ENCODE results near the gene PLCB4.
"Not testable (repeated sequence)": the region's sequence is repeated elsewhere in the genome, so short reads cannot be mapped to it uniquely, and the experiment has no call there.

Gene PLCB4

DNA sequence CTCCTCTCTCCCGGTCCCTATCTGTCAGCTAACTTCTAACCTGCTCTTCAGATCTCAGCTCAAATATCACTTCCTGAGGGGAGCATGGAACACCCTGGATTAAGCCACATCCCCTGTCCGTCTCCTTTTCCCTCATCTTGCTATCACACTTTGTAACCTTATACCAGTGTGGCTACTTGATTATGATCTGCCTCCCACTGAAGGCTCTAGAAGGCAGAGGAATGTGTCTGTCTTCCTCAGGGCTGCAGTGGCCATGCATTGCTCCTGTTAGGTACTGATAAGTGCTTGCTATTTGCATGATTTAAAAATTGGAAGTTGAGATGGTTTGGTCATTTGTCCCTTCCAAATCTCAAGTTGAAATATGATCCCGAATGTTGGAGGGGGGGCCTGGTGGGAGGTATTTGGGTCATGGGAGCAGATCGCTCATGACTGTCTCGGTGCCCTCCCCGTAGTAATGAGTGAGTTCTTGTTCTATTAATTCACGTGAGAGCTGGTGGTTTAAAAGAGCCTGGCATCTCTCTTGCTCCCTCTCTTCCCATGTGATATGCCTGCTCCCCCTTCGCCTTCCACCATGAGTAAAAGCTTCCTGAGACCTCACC, 71.4 kb downstream of the PLCB4 start:
- DNase-seq (ENCODE audit: low read depth in 2 of 2, low spot score in 1 of 2): no peak

DNA sequence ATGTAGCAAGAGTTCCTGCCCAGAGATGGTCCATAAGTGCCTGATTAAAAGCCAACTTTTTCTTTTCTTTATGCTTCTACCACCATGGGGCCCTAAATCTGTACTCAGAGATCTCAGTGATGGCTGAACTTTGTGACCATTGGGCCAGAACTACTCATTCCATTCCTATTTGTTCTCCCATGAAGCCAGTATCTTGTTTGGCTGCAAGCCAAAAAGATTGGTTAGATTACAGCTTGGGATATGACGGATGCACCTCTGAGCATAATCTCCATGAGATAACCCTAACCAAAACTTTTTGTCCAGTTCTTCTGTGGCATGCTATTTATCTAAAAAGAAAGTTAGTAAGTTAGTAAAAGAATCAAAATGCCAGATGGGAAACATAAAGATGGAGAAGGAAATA, 72.2 kb downstream of the PLCB4 start:
- DNase-seq (ENCODE audit: low read depth in 2 of 2, low spot score in 1 of 2): no peak

DNA sequence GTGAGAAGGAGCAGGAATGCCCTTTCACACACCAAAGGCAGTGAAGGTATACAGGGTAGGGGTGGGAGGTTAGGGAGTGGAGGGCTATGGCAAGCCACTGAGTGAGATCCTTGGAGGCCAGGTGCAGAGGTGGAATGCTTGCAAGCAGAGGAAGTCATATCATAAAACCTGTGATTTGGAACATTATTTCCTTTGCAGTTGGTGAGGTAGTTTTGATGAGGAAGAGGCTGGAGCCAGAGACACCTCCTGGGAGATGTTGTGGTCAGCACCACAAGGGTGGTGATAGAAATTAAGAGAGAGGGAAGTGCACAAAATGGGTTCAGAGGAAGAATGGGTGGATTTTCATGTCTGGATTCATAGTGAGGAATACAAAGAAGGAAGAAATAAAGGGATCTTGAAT, 73.0 kb downstream of the PLCB4 start:
- no peak for DNase-seq (ENCODE audit: low read depth in 2 of 2, low spot score in 1 of 2)

DNA sequence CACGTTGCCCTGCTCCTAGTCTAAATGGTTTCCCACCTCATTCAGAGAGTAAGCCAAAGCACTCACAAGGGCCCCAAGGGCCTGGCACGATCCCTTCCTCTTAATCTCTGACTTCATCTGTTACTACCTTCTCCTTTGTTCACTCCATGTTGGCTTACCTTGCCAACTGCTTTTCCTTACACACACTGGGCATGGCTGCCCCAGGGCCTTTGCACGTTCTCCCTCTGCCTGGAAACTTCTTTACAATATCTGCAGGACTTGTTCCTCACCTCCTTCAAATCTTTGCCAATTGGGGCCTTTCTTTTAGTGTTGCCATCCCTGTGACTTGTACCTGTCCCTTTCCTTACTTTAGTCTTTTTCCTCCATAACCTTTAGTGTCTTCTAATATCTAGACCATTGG, 73.9 kb downstream of the PLCB4 start:
- DNase-seq (ENCODE audit: low read depth in 2 of 2, low spot score in 1 of 2): no peak

DNA sequence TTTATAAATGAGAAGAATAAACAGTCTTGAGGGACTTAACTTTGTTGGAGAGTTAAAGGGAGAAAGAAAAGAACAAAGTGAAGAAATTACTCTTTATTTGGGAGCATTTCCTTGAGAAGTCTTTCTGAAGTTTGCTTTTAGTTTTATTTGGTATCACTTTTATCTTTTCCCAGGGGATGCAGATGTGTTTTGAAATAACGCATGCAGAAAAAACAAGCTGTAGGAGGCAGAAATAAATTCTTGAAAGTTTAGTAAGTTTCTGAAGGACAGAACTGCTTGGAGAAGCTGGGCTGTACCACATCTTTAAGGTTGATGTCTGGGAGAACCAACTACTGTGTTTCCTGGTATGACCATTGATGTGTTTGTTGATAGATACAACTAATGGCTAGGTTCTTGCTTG, 75.0 kb downstream of the PLCB4 start:
- DNase-seq (ENCODE audit: low read depth in 2 of 2, low spot score in 1 of 2): no peak

DNA sequence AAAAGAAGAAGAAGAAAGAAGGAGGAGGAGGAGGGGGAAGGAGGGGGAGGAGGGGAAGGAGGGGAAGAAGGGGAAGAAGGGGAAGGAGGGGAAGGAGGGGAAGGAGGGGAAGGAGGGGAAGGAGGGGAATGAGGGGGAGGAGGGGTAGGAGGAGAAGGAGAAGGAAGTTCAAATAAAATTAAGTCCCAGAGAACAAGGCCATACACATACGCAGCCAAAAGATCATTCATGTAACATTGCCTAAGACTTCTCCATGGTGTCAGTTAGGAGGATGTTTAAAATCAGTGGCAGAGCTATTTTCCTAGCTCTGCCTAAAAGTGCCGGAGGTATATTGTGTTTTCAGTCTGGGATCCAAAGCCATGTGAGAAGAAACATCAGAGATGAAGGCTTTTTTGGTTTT, 75.8 kb downstream of the PLCB4 start:
- DNase-seq (ENCODE audit: low read depth in 2 of 2, low spot score in 1 of 2): no peak

DNA sequence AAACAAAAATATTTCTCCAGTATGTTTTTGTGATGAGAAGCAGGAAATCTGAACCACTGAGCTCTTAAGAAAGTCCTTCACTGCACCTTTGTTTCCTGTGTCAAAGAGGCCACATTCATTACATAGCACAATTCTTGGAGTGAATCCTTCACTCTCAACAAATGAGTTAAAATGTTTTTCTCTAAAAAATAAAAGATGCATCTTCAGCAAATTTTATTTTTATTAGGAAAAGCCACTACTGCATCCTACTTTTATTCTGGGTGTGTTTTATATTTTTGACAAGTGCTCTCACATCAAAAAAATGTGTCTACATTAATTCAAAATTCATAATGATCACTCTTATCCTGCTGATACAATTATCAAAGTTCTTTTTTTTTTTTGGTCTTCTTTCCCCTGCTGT, 76.3 kb downstream of the PLCB4 start:
- DNase-seq (ENCODE audit: low read depth in 2 of 2, low spot score in 1 of 2): no peak

DNA sequence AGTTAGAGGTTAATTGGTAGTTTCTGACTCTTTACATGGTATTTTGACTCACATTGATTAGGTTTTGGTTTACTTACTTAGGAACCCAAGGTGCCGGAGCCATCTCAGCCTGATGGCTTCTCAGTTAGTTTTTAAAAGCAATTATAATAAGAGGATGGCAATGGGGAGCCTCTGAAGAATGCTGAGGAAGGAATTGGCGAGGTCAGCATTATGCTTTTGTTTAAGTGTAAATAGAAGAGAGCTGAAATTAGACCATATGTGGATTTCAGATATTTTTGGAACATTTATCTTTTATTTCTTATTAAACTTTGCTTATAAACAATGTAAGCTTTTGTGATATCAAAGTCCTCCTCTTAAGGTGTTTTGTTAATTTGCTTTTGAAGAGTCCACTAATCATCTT, 77.8 kb downstream of the PLCB4 start:
- no peak for DNase-seq (ENCODE audit: low read depth in 2 of 2, low spot score in 1 of 2)

DNA sequence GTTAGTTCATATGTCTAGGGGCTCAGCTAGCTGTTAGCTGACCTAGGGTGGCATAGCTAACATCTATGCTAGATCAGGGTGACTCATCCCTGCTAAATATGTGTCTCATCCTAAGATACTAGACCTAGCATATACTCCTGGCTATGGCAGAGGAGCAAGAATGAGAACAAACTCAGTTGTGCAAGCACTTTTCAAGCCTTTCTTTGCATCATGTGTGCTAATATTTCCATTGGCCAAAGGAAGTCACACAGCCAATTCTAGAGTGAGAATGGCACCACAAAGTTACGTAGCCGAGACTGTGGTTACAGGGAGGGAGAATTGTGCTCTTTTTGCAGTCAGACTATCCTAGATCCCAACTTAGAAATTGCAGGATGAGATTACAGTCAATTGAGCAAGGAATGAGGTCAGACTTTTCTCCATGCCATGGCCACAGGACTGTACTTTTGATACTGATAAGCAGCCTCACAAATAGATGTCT, 78.7 kb downstream of the PLCB4 start:
- DNase-seq (ENCODE audit: low read depth in 2 of 2, low spot score in 1 of 2): no peak

DNA sequence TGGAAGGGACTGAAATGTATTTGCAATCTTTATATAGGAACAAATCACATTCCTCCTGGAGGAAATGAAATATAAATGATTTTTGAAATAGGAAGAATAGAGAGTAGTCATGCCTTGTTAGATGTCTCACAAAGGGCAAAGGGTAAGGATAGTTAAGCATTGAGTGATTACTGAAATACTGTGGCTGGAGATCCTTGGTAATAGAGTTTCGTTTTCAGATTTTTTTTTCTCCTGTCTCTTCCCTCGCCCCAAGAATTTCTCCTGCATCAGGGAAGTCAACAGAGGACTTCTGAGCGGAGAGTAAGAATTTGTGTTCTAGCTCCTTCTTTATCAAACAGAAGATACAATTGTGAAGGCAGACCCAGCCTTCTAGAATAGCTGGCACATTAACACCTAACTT, 79.4 kb downstream of the PLCB4 start:
- no peak for DNase-seq (ENCODE audit: low read depth in 2 of 2, low spot score in 1 of 2)

DNA sequence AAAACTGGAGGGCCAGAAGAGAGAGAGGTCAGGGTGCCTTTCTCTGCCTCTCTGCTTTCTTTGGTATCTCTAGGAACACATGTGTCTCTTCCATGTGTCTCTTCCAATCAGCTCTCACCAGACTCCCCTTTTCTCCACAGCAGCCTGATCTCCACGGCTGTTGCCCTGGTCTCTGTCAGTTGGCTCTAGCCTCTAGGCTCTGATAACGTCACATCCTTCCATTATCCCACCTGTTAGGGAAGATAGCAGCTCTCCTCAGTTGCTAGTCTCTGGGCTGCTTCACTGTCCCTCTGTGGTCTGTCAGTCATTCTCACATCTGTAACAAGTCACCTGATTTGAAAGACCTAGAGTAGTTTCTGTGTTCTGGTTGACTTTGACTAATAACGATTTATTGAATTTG, 80.2 kb downstream of the PLCB4 start:
- no peak for DNase-seq (ENCODE audit: low read depth in 2 of 2, low spot score in 1 of 2)

DNA sequence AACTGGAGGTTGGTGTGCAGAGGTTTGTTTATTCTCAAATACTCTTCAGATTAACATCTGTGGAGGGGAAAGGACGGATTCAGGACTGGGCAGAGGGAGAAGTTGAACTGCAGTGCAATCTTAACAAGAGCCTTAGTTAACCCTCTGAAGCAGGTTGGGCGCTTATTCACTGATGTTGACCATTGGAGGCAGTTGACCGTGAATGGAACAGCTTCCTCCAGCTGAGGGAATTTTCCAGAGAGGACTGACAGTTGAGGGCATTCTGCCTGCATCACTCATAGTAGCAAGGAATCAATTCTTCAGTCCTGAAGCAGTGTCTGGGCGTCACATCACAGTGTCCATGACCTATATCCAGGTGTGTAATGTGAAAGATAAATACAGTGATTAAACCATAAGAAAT, 80.9 kb downstream of the PLCB4 start:
- no peak for DNase-seq (ENCODE audit: low read depth in 2 of 2, low spot score in 1 of 2)

DNA sequence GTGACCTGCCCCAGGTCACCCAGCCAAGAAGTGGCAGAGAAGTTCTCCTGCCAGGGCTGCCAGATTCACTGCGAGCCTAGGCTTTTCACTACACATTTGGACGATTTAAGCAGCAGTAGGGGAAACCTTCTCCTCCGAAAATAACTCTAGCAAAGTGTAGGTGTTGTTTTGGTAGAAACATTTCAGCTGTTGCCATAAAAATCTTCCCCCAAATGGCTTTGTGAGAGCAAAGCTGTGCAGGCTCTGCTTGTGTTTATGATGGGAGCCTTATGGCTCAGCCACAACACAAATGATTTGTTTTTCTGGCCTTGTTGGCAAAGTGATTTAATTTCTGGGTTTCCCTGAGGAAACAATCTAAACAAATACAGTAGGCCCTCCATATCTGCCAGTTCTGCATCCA, 81.8 kb downstream of the PLCB4 start:
- no peak for DNase-seq (ENCODE audit: low read depth in 2 of 2, low spot score in 1 of 2)

DNA sequence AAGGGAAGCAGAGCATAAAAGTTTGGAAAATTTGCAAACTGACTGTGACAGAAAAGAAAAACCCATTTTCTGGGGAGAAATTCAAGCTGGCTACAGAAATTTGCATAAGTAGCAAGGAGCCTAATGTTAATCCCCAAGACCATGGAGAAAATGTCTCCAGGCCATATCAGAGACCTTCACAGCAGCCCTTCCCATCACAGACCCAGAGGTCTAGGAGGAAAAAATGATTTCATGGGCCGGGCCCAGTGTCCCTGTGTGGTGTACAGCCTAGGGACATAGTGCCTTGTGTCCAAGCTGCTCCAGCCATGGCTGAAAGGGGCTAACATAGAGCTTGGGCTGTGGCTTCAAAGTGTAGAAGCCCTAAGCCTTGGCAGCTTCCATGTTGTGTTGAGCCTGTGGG, 83.3 kb downstream of the PLCB4 start:
- not testable (repeated sequence) for DNase-seq (ENCODE audit: low read depth in 2 of 2, low spot score in 1 of 2)

DNA sequence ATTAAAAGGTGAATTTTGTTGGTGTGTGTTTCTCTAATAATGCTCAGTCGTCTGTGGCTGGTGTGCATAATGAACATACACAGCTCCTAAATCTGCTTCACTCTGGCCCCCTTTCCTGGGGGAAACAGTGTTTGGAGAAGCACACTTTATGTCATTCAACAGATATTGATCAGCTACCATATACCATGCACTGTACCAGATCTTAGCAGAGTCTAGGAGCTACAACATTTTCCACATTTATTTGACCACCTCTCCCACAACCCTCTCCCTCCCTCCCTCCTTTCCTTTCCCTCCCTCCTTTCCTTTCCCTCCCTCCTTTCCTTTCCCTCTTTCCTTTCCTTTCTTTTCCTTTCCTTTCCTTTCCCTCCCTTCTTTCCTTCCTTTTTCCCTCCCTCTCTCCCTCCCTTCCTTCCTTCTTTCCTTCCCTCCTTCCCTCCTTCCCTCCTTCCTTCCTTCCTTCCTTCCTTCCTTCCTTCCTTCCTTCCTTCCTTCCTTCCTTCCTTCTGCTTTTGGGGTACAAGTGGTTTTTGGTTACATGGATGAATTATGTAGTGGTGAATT, 85.7 kb downstream of the PLCB4 start:
- DNase-seq (ENCODE audit: low read depth in 2 of 2, low spot score in 1 of 2): no peak

DNA sequence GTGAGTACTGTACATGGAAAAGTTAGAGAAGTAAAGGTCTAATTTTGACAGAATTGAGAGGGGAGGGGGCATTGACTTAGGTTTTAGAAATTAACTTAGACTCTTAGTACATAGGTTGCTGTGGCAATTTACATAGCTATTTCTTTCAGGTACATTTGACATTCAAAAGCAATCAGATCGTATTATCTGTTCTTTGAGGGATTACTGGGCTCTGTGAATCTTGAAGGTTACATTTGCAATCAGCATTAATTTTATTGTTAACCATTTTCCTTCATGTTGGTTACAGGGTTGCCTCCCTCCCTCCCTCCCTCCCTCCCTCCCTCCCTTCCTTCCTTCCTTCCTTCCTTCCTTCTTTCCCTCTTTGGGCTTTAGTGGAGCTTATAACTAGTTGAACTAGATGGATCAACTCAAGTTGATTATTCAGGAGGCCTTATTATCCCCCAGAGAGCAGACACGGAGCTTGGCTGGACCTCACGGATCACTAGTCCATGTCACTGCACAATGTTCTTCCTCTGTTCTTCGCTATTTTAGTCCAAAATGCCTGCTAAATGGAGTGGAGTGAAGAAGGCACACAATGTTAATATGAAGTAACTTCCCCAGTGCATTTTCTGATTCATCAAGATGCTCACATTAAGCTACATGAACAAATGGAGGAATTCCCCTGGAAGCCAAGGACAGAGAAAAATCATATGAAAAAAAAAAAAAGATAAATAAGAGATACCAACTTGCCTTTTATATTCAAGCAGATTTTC, 87.8 kb downstream of the PLCB4 start:
- no peak for DNase-seq (ENCODE audit: low read depth in 2 of 2, low spot score in 1 of 2)

DNA sequence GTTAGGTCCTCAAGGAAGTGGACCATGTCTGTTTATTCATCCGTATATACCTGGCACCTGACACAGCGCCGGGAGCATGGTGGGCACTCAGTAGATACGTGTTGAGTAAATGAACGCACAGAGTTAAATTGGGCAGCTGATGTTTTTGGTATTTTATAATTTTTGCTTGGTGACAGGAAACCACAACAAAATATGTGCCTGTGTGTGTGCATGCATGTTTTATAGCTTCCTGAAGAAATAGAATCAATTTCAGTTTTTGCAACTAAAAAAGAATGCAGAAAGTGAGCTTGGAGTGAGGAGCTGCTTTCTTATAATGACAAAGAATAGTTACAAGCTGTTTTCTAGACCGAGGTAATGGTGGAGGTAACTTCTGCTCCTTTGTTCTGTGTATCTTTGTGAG, 91.4 kb downstream of the PLCB4 start:
- DNase-seq (ENCODE audit: low read depth in 2 of 2, low spot score in 1 of 2): no peak

DNA sequence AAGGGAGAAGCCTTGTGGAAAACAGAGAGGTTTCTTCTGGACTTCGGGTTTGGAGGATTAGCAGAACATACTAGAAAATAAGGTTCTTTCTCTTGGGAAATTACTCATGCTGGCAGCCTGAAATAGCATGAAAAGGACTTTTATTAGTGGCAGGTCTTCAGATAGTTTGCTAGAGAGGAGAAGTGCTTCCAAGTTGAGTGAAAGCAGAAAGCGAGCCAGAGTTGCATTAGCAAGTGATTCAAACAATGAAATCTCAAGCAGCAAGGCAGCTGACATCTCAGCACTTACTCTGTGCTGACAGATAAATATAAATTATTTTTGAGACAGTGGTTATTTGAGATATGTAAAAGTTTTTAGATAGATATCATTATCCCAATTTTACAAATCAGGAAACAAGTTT, 91.9 kb downstream of the PLCB4 start:
- no peak for DNase-seq (ENCODE audit: low read depth in 2 of 2, low spot score in 1 of 2)

DNA sequence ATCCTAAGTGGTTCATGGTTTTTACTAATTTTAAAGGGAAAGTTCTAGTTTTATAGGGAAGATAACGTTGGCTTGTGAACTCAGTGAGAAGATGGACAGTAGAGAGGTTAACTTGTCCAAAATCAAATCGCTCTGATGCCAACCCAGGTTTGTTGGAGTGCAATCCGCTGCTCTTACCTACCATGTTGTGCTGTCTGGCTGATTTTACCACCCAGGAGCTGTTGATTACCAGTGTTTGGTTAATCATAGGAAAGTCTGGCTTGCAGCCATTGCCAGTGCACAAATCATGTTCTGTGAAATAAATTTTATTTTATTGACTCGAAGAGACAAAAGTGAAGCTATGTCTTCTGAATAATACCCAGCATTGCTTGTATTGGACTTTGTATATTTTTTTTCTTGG, 92.4 kb downstream of the PLCB4 start:
- no peak for DNase-seq (ENCODE audit: low read depth in 2 of 2, low spot score in 1 of 2)

DNA sequence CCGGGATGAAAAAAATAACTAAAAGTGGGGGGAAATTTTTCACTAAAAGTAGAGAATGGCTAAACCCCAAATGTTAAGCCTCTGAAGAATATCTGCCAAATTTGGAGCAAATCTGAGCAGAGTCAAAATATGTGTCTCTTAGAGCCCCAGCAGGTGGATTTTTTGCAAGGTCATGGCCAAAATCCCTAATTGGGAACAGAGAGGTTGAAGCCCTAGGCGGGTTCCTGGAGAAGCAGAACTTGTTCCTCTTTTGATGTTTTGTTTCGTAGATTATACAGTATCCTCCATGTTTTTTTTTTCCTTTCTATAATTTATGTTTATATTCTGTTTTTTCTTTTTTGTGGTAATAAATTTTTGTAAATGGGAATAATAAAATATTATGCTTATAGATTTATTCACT, 94.4 kb downstream of the PLCB4 start:
- DNase-seq (ENCODE audit: low read depth in 2 of 2, low spot score in 1 of 2): no peak

DNA sequence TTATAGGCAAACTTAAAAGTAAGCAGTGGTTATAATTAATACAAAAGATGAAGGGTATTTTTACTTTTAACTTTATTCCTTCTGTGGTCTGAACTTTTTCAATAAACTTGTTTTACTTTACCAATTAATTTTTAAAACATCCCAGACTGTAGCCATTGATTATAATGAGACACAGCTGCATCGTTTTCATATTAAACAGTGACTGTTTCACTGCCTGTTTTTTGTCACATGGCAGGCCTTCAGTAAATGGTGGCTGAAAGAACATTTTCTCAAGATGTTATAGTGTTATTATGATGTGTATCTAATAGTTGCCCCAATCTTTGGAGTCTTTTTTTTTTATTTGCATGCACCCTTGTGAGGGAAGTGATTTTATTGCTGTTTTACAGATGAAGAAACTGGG, 95.1 kb downstream of the PLCB4 start:
- DNase-seq (ENCODE audit: low read depth in 2 of 2, low spot score in 1 of 2): no peak

DNA sequence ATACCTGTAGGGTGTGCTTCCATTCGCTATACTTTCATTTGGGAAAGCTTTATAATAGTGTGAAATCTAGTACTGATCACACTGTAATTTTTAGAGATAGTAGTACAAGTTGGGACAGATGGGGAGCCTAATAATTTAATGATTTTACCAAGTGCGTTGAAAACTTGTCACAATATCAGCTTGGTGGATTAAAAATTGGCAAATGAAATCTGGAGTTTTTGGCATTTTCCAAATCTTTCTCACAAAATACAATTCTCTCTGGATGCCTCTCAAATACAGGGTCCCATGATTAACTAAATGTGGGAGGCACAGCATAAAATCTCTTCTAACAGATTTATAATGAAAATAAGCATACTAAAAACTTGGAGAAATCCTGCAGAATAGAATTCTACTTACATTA, 96.4 kb downstream of the PLCB4 start:
- no peak for DNase-seq (ENCODE audit: low read depth in 2 of 2, low spot score in 1 of 2)

All from stimulated activated CD8-positive, alpha-beta memory T cell treated with anti-CD3 and anti-CD28 coated beads, Interleukin-4, amount 100 ng/mL, for 1 hour (primary cell).